ENCODE results near the gene DGKB.

Gene DGKB

GRCh38 chr7:14438366-14438765, 464.2 kb downstream of the DGKB start:
- no peak for DNase-seq

- no peak for DNase-seq
Observed at GRCh38 chr7:14436878-14437277, 465.7 kb downstream of the DGKB start.

GRCh38 chr7:14432924-14433323, 469.6 kb downstream of the DGKB start:
- DNase-seq = no peak

GRCh38 chr7:14430926-14431325, 471.6 kb downstream of the DGKB start:
- no peak for DNase-seq

DNA sequence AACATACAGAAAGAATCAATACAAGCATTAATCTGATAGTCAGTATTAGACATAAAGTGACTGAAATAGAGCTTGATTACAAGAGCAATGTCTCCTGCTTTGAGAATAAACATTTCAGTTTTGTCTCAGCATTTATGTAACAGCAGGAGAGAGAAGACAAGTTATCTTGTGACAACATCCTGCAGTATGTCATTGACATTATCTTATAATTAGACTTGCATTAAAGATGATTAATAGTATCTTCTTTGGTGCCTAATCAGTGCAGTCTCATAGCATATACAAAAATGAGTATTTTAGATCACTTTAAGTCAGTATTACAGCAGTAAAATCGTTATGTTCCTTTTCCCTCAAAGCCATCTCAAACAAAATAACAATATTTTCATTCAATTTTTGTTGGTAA, 477.0 kb downstream of the DGKB start:
- no peak for DNase-seq

DNA sequence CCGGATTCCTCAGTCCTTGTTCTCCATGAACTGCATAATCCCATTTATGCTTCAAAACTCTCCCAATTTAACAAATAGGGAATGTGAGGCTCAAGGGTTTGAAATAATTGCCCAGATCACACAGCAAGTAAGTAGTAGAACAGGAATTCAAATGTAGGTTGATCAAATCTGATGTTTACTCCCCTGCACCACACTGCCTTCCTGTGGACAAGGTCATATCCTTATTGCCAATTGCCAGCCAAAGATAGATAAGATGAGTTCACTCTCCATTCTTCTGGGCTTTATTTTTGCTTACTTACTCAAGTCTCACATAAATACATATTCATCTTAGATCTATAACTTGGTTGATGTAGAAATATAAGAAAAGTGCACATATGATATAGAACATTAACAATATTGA, 477.9 kb downstream of the DGKB start:
- DNase-seq = no peak

DNA sequence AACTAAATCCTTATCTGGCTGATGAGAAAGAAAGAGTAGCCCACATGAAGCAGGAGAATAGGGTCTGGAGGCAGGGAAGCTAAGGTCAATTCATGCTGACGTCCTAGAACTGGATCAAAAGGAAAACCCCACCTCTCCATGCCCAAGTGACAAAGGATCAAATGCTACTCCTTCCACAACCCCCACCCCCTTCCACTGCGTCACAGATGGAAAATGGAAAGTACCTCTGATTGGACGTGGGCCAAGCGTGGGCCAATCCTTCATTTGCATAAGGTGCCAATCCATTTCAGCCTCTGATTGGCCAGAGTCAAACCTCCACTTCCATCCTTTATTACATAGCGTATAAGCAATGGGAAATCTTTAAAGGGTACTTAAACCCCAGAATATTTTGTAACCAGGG, 481.8 kb downstream of the DGKB start:
- no peak for DNase-seq

DNA sequence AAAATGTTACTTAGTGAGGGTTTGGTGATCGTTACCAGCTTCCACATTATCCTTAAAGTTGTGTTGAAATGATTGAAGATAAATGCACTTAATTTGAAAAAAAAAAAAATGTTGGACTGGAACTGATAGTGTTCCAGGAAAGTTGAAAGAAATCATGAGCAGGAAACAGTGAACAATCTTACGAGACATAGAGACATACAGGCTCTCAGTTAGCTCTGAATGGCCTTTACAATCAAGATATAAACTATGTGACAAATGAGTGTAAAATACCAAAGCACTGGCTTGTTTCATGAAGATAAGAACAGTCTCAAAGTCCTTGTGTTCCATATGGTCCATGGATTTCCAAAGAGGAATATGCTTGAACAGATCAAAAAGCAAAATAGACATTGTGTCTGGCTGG, 483.0 kb downstream of the DGKB start:
- DNase-seq = no peak

DNA sequence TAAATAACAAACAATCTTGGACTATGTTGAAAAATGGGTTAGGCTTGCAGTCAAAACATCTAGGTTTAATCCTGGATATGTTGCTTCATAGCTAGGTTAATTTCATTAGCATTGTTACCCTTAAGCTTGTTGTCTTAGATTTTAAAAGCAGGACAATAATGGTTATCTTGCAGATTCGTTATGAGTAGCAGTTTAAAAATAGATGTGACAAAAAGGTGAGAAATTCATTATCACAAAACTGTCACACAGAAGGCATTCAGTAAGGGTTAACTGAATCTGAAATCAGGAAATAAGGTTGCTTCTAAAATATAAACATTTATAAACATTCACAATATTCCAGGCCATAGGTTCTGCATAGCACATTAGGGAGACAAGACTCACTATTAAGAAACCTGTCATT, 483.9 kb downstream of the DGKB start:
- DNase-seq = no peak

- DNase-seq = no peak
Observed at GRCh38 chr7:14414274-14414986, 488.1 kb downstream of the DGKB start.

- DNase-seq = no peak
Observed at GRCh38 chr7:14407246-14408015, 495.1 kb downstream of the DGKB start.

- no peak for DNase-seq
Observed at GRCh38 chr7:14403587-14403986, 499.0 kb downstream of the DGKB start.

DNA sequence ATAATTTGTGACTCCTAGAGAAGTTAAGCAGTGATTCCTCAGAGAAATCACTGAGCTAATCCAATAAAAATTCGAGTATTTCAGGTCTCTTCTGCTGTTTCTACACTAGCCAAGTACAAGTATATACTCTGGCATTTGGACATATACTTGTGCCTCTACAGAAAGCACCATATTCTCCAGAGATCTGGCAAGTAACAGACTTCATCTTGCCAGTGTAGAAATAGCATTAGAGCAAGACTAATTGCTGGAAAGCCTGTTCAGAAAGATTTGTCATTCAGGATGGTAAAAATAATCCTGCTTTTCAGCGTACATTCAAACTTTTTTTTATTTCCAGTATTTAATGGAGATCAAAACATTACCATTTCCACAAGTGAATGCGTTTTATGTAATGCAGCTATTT, 502.3 kb downstream of the DGKB start:
- no peak for DNase-seq

DNA sequence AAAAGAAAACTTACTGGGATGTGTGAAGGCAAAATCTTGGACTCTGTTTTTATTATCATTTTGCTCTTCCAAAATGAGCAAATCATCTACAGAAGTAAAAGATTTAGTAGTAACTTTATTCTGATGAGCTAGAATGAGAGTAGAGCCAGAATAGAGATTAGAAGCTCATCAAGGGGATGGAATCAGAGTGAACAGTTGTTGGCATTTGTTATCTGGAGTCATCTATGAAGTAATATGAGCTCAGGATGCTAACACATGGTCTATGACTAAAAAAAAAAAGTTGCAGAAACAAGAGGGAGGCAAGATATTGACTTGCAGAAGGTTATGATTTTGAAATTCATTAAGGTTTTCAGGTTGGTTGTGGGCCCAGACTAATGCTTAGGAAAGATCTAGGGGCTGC, 504.0 kb downstream of the DGKB start:
- no peak for DNase-seq

DNA sequence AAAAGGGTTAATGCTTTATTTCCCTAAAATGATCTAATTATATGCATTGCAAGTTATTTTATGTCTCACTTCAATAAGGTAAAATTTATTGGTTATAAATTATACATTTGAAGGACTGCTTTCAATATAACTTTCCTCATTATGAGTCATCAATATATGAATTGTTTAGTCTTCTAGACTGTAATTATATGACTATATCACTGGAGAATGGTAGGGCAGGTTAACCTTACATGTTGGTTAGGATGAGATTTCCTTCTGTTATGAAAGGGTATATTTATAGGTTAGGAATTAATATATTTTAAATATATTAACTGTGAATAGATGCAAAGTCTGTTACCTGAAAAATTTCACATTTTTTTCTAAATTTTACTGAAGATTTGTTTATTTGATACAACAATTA, 506.7 kb downstream of the DGKB start:
- no peak for DNase-seq

DNA sequence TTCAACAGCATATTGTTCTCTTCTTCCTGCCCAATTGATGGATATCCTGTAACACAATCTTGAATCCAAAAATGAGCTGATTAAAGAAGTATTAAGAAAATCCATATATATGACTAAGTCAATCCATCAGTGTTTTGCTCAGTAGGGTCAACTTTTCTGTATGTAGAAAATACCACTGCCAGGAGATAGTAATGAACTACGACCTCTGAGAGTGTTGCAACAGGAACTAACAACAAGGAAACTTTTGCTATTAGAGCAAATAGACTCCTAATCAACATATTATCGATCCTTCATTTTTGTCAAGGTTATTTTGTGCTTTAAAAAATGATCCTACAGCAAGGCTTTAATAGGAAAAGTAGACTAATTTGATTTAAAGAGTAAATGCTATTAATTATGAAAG, 507.8 kb downstream of the DGKB start:
- DNase-seq = no peak

DNA sequence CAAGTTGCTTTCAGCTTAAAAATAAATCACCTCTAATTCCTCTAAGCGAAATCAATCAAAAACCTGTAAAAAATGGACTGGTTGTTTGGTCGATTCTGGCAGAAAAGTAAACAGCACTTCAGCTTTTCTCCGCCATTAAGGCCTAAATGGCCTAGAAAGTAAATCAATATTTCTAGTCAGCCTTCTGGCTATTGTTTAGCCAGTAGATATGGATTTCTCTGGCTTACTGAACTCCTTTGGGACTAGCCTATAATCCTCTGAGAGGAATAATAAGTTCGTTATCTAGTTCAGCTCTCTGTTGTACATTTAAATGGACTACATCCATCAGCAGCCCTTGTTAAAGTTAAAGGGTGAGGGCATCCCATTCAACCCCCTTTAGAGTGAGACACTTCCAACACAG, 513.0 kb downstream of the DGKB start:
- DNase-seq = no peak

DNA sequence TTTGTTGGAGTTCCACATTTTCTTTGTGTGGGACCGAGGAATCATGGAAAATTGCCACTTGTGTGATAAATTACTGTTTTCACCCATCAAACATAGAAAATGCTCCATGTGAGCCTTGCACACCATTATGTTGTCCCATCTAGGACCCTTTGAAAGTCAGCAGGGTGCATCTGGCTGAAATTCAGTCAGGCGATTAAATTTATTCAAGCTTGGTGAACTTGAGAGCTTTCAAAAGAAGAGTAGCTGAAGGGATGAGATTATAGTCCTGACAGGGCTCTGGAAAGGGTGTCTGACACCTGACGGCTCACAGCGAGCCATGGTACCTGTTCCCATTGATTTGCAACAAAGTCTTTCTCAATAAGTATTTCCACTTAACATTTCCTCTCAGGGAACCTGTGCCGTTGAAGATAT, 513.4 kb downstream of the DGKB start:
- DNase-seq = no peak

DNA sequence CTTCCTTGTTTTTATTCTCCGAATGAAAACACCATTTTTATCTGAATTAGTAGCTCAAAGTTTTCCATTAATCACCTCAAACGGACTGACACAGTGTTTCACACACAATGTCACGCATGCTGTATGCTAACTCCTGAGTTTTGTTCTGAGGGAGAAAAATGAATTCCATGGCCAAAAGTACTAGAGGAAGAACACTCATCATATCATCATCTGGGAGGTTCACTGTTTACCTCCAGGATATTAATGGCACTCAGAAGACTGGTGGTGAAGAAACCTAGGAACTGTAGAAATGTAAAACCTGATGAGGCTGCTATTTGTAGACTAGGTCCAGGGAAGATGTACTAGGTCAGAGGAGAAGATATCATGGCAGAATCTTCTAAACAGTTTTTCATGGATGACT, 517.5 kb downstream of the DGKB start:
- DNase-seq = no peak

DNA sequence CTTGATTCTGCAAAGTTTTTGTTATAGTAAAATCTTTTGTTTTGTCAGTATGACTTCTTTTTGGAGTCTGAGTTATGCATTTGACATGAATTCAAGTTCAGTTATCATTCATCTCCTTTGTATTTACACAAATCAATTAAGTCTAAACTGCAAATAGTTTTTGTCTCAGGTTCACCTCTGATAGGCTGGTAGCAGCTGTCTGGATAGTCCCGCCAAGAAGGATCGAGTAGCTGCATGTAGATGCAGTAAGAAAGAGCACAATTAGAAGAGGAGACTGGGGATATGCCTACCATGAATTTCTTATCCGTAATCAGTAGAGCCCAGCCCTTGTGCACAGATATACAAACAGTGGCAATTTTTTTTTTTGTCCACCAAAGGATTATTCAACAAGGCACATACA, 520.6 kb downstream of the DGKB start:
- DNase-seq = no peak

GRCh38 chr7:14381306-14381705, 521.2 kb downstream of the DGKB start:
- no peak for DNase-seq

DNA sequence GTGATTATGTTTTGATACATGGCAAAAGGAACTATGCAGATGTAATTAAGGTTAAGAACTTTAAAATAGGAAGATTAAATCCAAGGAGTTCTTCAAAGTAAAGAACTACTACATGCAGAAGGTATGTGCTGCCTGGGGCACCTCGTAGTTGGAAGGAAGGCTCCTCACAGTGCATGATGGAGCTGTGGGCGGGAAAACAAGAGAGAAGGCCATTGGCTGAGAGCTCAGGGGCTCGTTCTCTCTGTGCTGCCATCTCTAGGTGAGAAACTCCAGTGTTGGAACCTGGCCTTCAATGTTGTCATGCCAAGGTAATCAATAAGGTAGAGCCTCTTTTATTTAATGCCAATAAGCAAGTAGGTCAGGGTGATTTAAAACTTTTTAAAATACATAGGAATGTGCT, 521.7 kb downstream of the DGKB start:
- no peak for DNase-seq

DNA sequence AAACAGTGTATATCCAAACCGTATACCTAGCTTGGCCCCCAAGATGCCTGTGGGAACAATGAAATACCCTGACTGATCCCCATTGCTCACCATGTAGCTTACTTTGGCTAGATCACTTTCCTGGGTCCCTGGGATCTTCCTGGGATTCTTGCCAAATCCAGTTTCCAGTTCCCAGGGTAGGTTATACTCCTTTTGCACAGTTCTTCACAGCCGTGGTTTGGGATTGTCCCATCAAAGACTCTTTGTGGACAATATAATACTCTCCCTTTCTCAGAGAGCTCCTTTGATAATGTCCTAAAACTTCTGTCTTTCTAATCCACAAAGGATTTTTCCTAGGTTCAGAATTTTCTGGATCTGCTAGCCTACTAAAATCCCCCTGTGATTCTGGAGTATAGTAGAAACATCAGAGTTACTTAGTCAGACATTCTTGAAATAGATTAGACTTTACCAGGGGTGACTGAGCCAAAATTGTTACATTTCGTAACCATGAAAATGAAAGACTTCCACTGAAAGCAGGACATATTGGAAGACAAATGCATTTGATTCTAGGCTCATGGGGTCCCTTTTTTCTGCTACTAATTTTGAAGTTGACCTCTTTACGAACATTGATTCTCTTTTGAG, 524.8 kb downstream of the DGKB start:
- DNase-seq = no peak

DNA sequence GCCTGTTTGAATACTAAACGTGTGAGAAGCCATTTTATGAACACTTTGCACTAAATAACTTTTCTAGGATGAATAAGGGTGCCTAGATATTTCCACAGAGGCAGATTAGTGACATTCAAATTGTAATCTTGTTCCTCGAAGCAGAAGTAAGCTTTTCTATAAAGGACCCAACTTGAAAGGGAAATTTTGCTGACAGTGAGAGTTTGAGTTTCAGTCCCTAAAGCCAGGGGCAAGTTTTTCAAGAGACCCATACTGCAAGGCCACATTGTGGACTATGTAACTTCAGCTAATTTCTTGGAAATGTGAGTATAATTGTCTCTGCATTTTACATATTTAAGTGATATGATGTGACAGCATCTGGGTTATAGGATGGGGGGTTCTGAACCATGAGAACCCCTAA, 525.8 kb downstream of the DGKB start:
- no peak for DNase-seq
